Measurements from ENCODE around the gene VKORC1L1. TPM values are rescaled to one million over a fixed set of nuclear protein-coding genes. Genes with fewer than 3 reads are reported as not detected.

VKORC1L1 gene
- total RNA-seq, 1 donor from 2014 or later = 22.2 TPM

Other genes starting within 250 kb of the VKORC1L1 start
- gene GUSB, start 109.1 kb downstream of the VKORC1L1 start, total RNA-seq = 12.0 and 38.0 TPM in 2 replicates
- gene ASL, start 202.7 kb downstream of the VKORC1L1 start, total RNA-seq = 45.4 and 51.0 TPM in 2 replicates
- gene CRCP, start 241.8 kb downstream of the VKORC1L1 start, total RNA-seq = 23.4 and 37.0 TPM in 2 replicates

Data from glomerular endothelial cell (primary cell).